ENCODE data around the gene IFI30. TPM values are rescaled to one million over a fixed set of nuclear protein-coding genes. Genes with fewer than 3 reads are reported as not detected.
"Not testable (repeated sequence)": the region's sequence is repeated elsewhere in the genome, so short reads cannot be mapped to it uniquely, and the experiment has no call there.

The IFI30 gene
- polyA plus RNA-seq, 3 donors: 12.0 to 19.8 (median 17.6) TPM

- no peak for DNase-seq (ENCODE audit: low read depth in 3 of 3, low spot score in 2 of 3)
Observed at GRCh38 chr19:18202397-18202777, 28.8 kb downstream of the IFI30 start.

GRCh38 chr19:18202778-18203407 lies 29.3 kb downstream of the IFI30 start:
- no peak for DNase-seq (ENCODE audit: low read depth in 3 of 3, low spot score in 2 of 3)

GRCh38 chr19:18203408-18203862 lies 29.8 kb downstream of the IFI30 start:
- no peak for DNase-seq (ENCODE audit: low read depth in 3 of 3, low spot score in 2 of 3)

GRCh38 chr19:18203863-18204393 lies 30.3 kb downstream of the IFI30 start, which contains the start of gene RAB3A:
TSS of gene RAB3A (minus strand) at chr19:18204042. CDS start at chr19:18202740, 1,302 bp downstream.
- DNase-seq (ENCODE audit: low read depth in 3 of 3, low spot score in 2 of 3): peak; percentile 99 to 100 (median 100)

- peak; percentile 80 to 93 (median 83) for DNase-seq (ENCODE audit: low read depth in 3 of 3, low spot score in 2 of 3)
Observed at GRCh38 chr19:18204394-18205199, 31.0 kb downstream of the IFI30 start.

- no peak for DNase-seq (ENCODE audit: low read depth in 3 of 3, low spot score in 2 of 3)
Observed at GRCh38 chr19:18205200-18205892, 31.7 kb downstream of the IFI30 start.

- no peak for DNase-seq (ENCODE audit: low read depth in 3 of 3, low spot score in 2 of 3)
Observed at GRCh38 chr19:18206018-18206417, 32.4 kb downstream of the IFI30 start.

GRCh38 chr19:18208098-18208951 lies 34.7 kb downstream of the IFI30 start:
- no peak for DNase-seq (ENCODE audit: low read depth in 3 of 3, low spot score in 2 of 3)

GRCh38 chr19:18209912-18210311 lies 36.3 kb downstream of the IFI30 start:
- DNase-seq (ENCODE audit: low read depth in 3 of 3, low spot score in 2 of 3): not testable (repeated sequence)

- no peak for DNase-seq (ENCODE audit: low read depth in 3 of 3, low spot score in 2 of 3)
Observed at GRCh38 chr19:18211683-18212082, 38.1 kb downstream of the IFI30 start.

- DNase-seq (ENCODE audit: low read depth in 3 of 3, low spot score in 2 of 3): no peak
Observed at GRCh38 chr19:18214779-18215433, 41.3 kb downstream of the IFI30 start.

- DNase-seq (ENCODE audit: low read depth in 3 of 3, low spot score in 2 of 3): no peak
Observed at GRCh38 chr19:18216789-18217188, 43.2 kb downstream of the IFI30 start.

- DNase-seq (ENCODE audit: low read depth in 3 of 3, low spot score in 2 of 3): no peak
Observed at GRCh38 chr19:18218159-18218558, 44.5 kb downstream of the IFI30 start.

GRCh38 chr19:18218600-18218999 lies 45.0 kb downstream of the IFI30 start:
- DNase-seq (ENCODE audit: low read depth in 3 of 3, low spot score in 2 of 3): no peak

GRCh38 chr19:18219911-18220631 lies 46.5 kb downstream of the IFI30 start:
- no peak for DNase-seq (ENCODE audit: low read depth in 3 of 3, low spot score in 2 of 3)

GRCh38 chr19:18220632-18221275 lies 47.1 kb downstream of the IFI30 start:
- DNase-seq (ENCODE audit: low read depth in 3 of 3, low spot score in 2 of 3): no peak

GRCh38 chr19:18221815-18222725 lies 48.5 kb downstream of the IFI30 start:
- DNase-seq (ENCODE audit: low read depth in 3 of 3, low spot score in 2 of 3): no peak
